CD4-positive, alpha-beta T cell treated with Interleukin-17A for 4 hours (primary cell): ENCODE data around the gene CREM.

ENCODE experiments used
- DNase-seq: peaks from one replicate; pipeline ENCODE4 v3.0.0-alpha.2; 2020; ENCODE audit warnings: mixed read lengths

The CREM gene

GRCh38 chr10:35224045-35224740 lies 97.5 kb downstream of the CREM start:
- no peak for DNase-seq

GRCh38 chr10:35225204-35225603 lies 98.6 kb downstream of the CREM start:
- peak; percentile 36 for DNase-seq

GRCh38 chr10:35226507-35226906 lies 99.9 kb downstream of the CREM start:
- no peak for DNase-seq

- DNase-seq, result no peak
These were observed 101.4 kb downstream of the CREM start for GRCh38 chr10:35228058-35228457.

- no peak for DNase-seq
These were observed 105.0 kb downstream of the CREM start for GRCh38 chr10:35231646-35232045.

- DNase-seq, result no peak
These were observed 105.9 kb downstream of the CREM start for GRCh38 chr10:35232527-35232926.

GRCh38 chr10:35234073-35234472 lies 107.4 kb downstream of the CREM start:
- no peak for DNase-seq

- DNase-seq, result no peak
These were observed 110.1 kb downstream of the CREM start for GRCh38 chr10:35236739-35237138.

GRCh38 chr10:35237766-35238512 lies 111.3 kb downstream of the CREM start:
- no peak for DNase-seq

GRCh38 chr10:35244549-35244948 lies 117.9 kb downstream of the CREM start:
- no peak for DNase-seq

GRCh38 chr10:35246770-35247343 lies 120.2 kb downstream of the CREM start:
- no peak for DNase-seq

GRCh38 chr10:35251373-35252100 lies 124.9 kb downstream of the CREM start:
- no peak for DNase-seq

- DNase-seq, result no peak
These were observed 130.7 kb downstream of the CREM start for GRCh38 chr10:35257057-35257983.

- DNase-seq, result no peak
These were observed 133.2 kb downstream of the CREM start for GRCh38 chr10:35259769-35260397.

- no peak for DNase-seq
These were observed 135.8 kb downstream of the CREM start for GRCh38 chr10:35262436-35262835.
